H9 (cell line): ENCODE results near the gene ANKRD13B. TPM values are rescaled to one million over a fixed set of nuclear protein-coding genes. Genes with fewer than 3 reads are reported as not detected.
"Not testable (repeated sequence)": the region's sequence is repeated elsewhere in the genome, so short reads cannot be mapped to it uniquely, and the experiment has no call there.

Experiments used
- DNase-seq: peaks from one replicate; pipeline ENCODE4 v3.0.0-alpha.2; 2017
- H2AFZ ChIP-seq: one replicate; pipeline ENCODE4 v1.6.1; 2013; ENCODE audit warnings: mild to moderate bottlenecking, low read length, control low read depth, moderate library complexity
- H2AK5ac ChIP-seq: 2 replicates; pipeline ENCODE4 v1.6.1; 2013; ENCODE audit warnings: low read length, control low read depth, mixed read lengths; ENCODE audit not compliant: insufficient read length
- H2BK120ac ChIP-seq: one replicate; pipeline ENCODE4 v1.6.1; 2013; ENCODE audit warnings: low read depth, mild to moderate bottlenecking, low read length, control low read depth, inconsistent platforms; ENCODE audit not compliant: poor library complexity, severe bottlenecking
- H2BK12ac ChIP-seq: 2 replicates; pipeline ENCODE4 v1.6.1; 2013; ENCODE audit warnings: low read length, control low read depth, mixed read lengths, low read depth; ENCODE audit not compliant: insufficient read length
- H2BK15ac ChIP-seq: 2 replicates; pipeline ENCODE4 v1.6.1; 2013; ENCODE audit warnings: low read depth, low read length, control low read depth
- H2BK20ac ChIP-seq: one replicate; pipeline ENCODE4 v1.6.1; 2013; ENCODE audit warnings: low read depth, mild to moderate bottlenecking, low read length, control low read depth, inconsistent platforms; ENCODE audit not compliant: poor library complexity, severe bottlenecking
- H2BK5ac ChIP-seq: 2 replicates; pipeline ENCODE4 v1.6.1; 2013; ENCODE audit warnings: low read length, control low read depth, mixed read lengths; ENCODE audit not compliant: insufficient read length
- H3K14ac ChIP-seq: 2 replicates; pipeline ENCODE4 v1.6.1; 2013; ENCODE audit warnings: low read length, control low read depth; ENCODE audit not compliant: insufficient read depth
- H3K18ac ChIP-seq: 2 replicates; pipeline ENCODE4 v1.6.1; 2013; ENCODE audit warnings: low read depth, mild to moderate bottlenecking, mixed read lengths, low read length, control low read depth; ENCODE audit not compliant: insufficient read length
- H3K23ac ChIP-seq: 2 replicates; pipeline ENCODE4 v1.6.1; 2013; ENCODE audit warnings: low read length, control low read depth, mixed read lengths, low read depth; ENCODE audit not compliant: insufficient read length
- H3K23me2 ChIP-seq: 2 replicates; pipeline ENCODE4 v1.6.1; 2013; ENCODE audit warnings: low read depth, mild to moderate bottlenecking, mixed read lengths, low read length, control low read depth; ENCODE audit not compliant: insufficient read length, poor library complexity, severe bottlenecking
- H3K27ac ChIP-seq: 2 replicates; pipeline ENCODE4 v1.5.1; 2013; ENCODE audit warnings: low read length, control low read depth, mixed read lengths, low read depth; ENCODE audit not compliant: insufficient read length
- H3K27me3 ChIP-seq: 2 replicates; pipeline ENCODE4 v1.6.1; 2013; ENCODE audit warnings: low read length, control low read depth, inconsistent platforms; ENCODE audit not compliant: insufficient read depth
- H3K4ac ChIP-seq: 2 replicates; pipeline ENCODE4 v1.6.1; 2013; ENCODE audit warnings: low read depth, mild to moderate bottlenecking, control low read depth, inconsistent platforms, low read length, moderate library complexity
- H3K4me1 ChIP-seq: 2 replicates; pipeline ENCODE4 v1.6.1; 2013; ENCODE audit warnings: low read length, control low read depth, inconsistent platforms; ENCODE audit not compliant: insufficient read depth
- H3K4me2 ChIP-seq: 2 replicates; pipeline ENCODE4 v1.6.1; 2013; ENCODE audit warnings: low read length, control low read depth, mixed read lengths; ENCODE audit not compliant: insufficient read length, insufficient read depth
- H3K56ac ChIP-seq: 2 replicates; pipeline ENCODE4 v1.6.1; 2013; ENCODE audit warnings: low read depth, mild to moderate bottlenecking, mixed read lengths, low read length, control low read depth; ENCODE audit not compliant: insufficient read length
- H3K79me1 ChIP-seq: 2 replicates; pipeline ENCODE4 v1.6.1; 2013; ENCODE audit warnings: low read depth, mild to moderate bottlenecking, moderate library complexity, low read length, control low read depth, inconsistent platforms; ENCODE audit not compliant: insufficient read depth, poor library complexity, severe bottlenecking
- H3K79me2 ChIP-seq: 2 replicates; pipeline ENCODE4 v1.6.1; 2013; ENCODE audit warnings: low read length, control low read depth, inconsistent platforms; ENCODE audit not compliant: insufficient read depth
- H3K9ac ChIP-seq: 2 replicates; pipeline ENCODE4 v1.6.1; 2013; ENCODE audit warnings: low read length, control low read depth, mixed read lengths; ENCODE audit not compliant: insufficient read length; ENCODE audit errors: extremely low read depth
- H3K9me3 ChIP-seq: one replicate; pipeline ENCODE4 v1.6.1; 2013; ENCODE audit warnings: low read depth, low read length, inconsistent platforms; ENCODE audit not compliant: control insufficient read depth
- H3T11ph ChIP-seq: one replicate; pipeline ENCODE4 v1.6.1; 2013; ENCODE audit warnings: mild to moderate bottlenecking, low read length, control low read depth, inconsistent platforms
- H4K20me1 ChIP-seq: one replicate; pipeline ENCODE4 v1.6.1; 2013; ENCODE audit not compliant: control insufficient read depth, insufficient read length, insufficient read depth
- H4K5ac ChIP-seq: 2 replicates; pipeline ENCODE4 v1.6.1; 2013; ENCODE audit warnings: low read depth, mild to moderate bottlenecking, mixed read lengths, low read length, control low read depth; ENCODE audit not compliant: insufficient read length
- H4K8ac ChIP-seq: replicated peaks from 2 replicates; pipeline ENCODE4 v1.6.1; 2013; ENCODE audit warnings: low read length, control low read depth, mixed read lengths, low read depth; ENCODE audit not compliant: insufficient read length
- H4K91ac ChIP-seq: 2 replicates; pipeline ENCODE4 v1.6.1; 2013; ENCODE audit warnings: low read depth, mild to moderate bottlenecking, moderate library complexity, mixed read lengths, low read length, control low read depth; ENCODE audit not compliant: insufficient read length
- H3K27ac Mint-ChIP-seq, 3 experiments: 2 replicates in 2 of 3; 3 replicates in 1 of 3; pipeline ENCODE4 v1.8.0; 2020 to 2021; ENCODE audit warnings: mixed read lengths in 3 of 3, mild to moderate bottlenecking in 1 of 3, moderate library complexity in 1 of 3
- H3K27me3 Mint-ChIP-seq: 2 replicates; pipeline ENCODE4 v1.8.0; 2021; ENCODE audit warnings: low read depth, mild to moderate bottlenecking, moderate library complexity, mixed read lengths
- H3K36me3 Mint-ChIP-seq, 3 experiments: 2 replicates in 2 of 3; 3 replicates in 1 of 3; pipeline ENCODE4 v1.8.0; 2020 to 2021; ENCODE audit warnings: low read depth in 3 of 3, mixed read lengths in 3 of 3; ENCODE audit not compliant: insufficient read depth in 1 of 3
- H3K4me1 Mint-ChIP-seq, 2 experiments: 2 replicates each; pipeline ENCODE4 v1.8.0; 2020; ENCODE audit warnings: mixed read lengths in 2 of 2
- H3K4me3 Mint-ChIP-seq, 2 experiments: 2 replicates in 1 of 2; 3 replicates in 1 of 2; pipeline ENCODE4 v1.8.0; 2020 to 2021; ENCODE audit warnings: mild to moderate bottlenecking in 2 of 2, mixed read lengths in 2 of 2, moderate library complexity in 1 of 2
- H3K9me3 Mint-ChIP-seq, 2 experiments: 2 replicates in 1 of 2; 3 replicates in 1 of 2; pipeline ENCODE4 v1.8.0; 2020; ENCODE audit warnings: mild to moderate bottlenecking in 2 of 2, mixed read lengths in 2 of 2, moderate library complexity in 1 of 2
- WGBS: extraction: QIAGEN DNeasy Blood & Tissue Kit; methylation state at CpG from one replicate; pipeline ENCODE4 v1.1.7; 2013; ENCODE audit warnings: missing lambda C conversion rate, low lambda C conversion rate, mixed read lengths; ENCODE audit not compliant: insufficient read length; ENCODE audit errors: extremely low coverage; 5-methylcytosine and 5-hydroxymethylcytosine counted together
- total RNA-seq: library from RNA; stranded (reverse); gene quantifications from 2 replicates; pipeline ENCODE4 v1.2.1, GENCODE V29; 2021
- TF ChIP-seq, protein P1 (sequence below): fragments of 200-600 bp; sonication (generic); conservative IDR thresholded peaks from 3 replicates; pipeline ENCODE4 v1.8.0; 2021; ENCODE audit warnings: antibody characterized with exemption, mild to moderate bottlenecking

ANKRD13B gene
- total RNA-seq, 1 experiment from 2014 or later: 24.2 TPM

- no peak overlapping the region for H3K56ac ChIP-seq
- H3K23ac ChIP-seq: no peak overlapping the region
- no peak overlapping the region for H3K27ac ChIP-seq
- Mint-ChIP-seq H3K36me3 (no peaks in the 10 kb centered on the region), H3K9me3 (no peaks in the 10 kb centered on the region), H3K4me3 (no peak overlapping the region), H3K27me3 (no peaks in the 10 kb centered on the region), H3K27ac (no peak overlapping the region), H3K4me1 (no peaks in the 10 kb centered on the region)
- H3T11ph ChIP-seq: no peak overlapping the region
- no peak overlapping the region for H2AFZ ChIP-seq
- H3K79me2 ChIP-seq: no peaks in the 10 kb centered on the region
- H2BK15ac ChIP-seq: no peak overlapping the region
- no peaks in the 10 kb centered on the region for H3K27me3 ChIP-seq
- H3K23me2 ChIP-seq: no peaks in the 10 kb centered on the region
- no peak overlapping the region for H2BK20ac ChIP-seq
- no peaks in the 10 kb centered on the region for H3K4me1 ChIP-seq
- no peaks in the 10 kb centered on the region for H3K9me3 ChIP-seq
- no peak overlapping the region for H3K4me2 ChIP-seq
- no peak overlapping the region for H3K9ac ChIP-seq
- no peak overlapping the region for H3K18ac ChIP-seq
- H2AK5ac ChIP-seq: no peak overlapping the region
- no peak overlapping the region for H3K4ac ChIP-seq
- TF ChIP-seq, protein P1, sequence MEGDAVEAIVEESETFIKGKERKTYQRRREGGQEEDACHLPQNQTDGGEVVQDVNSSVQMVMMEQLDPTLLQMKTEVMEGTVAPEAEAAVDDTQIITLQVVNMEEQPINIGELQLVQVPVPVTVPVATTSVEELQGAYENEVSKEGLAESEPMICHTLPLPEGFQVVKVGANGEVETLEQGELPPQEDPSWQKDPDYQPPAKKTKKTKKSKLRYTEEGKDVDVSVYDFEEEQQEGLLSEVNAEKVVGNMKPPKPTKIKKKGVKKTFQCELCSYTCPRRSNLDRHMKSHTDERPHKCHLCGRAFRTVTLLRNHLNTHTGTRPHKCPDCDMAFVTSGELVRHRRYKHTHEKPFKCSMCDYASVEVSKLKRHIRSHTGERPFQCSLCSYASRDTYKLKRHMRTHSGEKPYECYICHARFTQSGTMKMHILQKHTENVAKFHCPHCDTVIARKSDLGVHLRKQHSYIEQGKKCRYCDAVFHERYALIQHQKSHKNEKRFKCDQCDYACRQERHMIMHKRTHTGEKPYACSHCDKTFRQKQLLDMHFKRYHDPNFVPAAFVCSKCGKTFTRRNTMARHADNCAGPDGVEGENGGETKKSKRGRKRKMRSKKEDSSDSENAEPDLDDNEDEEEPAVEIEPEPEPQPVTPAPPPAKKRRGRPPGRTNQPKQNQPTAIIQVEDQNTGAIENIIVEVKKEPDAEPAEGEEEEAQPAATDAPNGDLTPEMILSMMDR: no peak
- H2BK12ac ChIP-seq: no peak overlapping the region
- H3K79me1 ChIP-seq: no peaks in the 10 kb centered on the region
- H4K8ac ChIP-seq: no peak overlapping the region
- H3K14ac ChIP-seq: no peak overlapping the region
- H2BK5ac ChIP-seq: no peak overlapping the region
- no peaks in the 10 kb centered on the region for H4K20me1 ChIP-seq
- H4K91ac ChIP-seq: no peak overlapping the region
- WGBS: no CpG with 5 or more reads among the region's 4 CpGs
- DNase-seq: no peak
- no peak overlapping the region for H4K5ac ChIP-seq
- no peak overlapping the region for H2BK120ac ChIP-seq
Measured at GRCh38 chr17:29650396-29650795, 57.5 kb downstream of the ANKRD13B start.

- H3K27ac ChIP-seq, H2AFZ ChIP-seq, H3K79me1 ChIP-seq, H3K27me3 ChIP-seq, H3K4me3 Mint-ChIP-seq, H3K4me1 Mint-ChIP-seq, H3K36me3 Mint-ChIP-seq, H4K5ac ChIP-seq, H2BK20ac ChIP-seq, H3K18ac ChIP-seq, H3K79me2 ChIP-seq, H3K9ac ChIP-seq, H4K91ac ChIP-seq, H3K4me2 ChIP-seq, DNase-seq, H3K27ac Mint-ChIP-seq, H3K4ac ChIP-seq, H3K56ac ChIP-seq, H2BK15ac ChIP-seq, H3K23ac ChIP-seq, H2AK5ac ChIP-seq, H3K14ac ChIP-seq, H4K8ac ChIP-seq, H3K9me3 ChIP-seq, H3K23me2 ChIP-seq, H3K9me3 Mint-ChIP-seq, H3T11ph ChIP-seq, H2BK5ac ChIP-seq, H2BK12ac ChIP-seq, H2BK120ac ChIP-seq, H3K27me3 Mint-ChIP-seq, H4K20me1 ChIP-seq, H3K4me1 ChIP-seq: not testable (repeated sequence)
- no CpG with 5 or more reads among the region's 7 CpGs for WGBS
Measured at GRCh38 chr17:29651913-29652312, 59.0 kb downstream of the ANKRD13B start.
